Spleen (tissue), 11 donors: ENCODE results near the gene PIGW. TPM values are rescaled to one million over a fixed set of nuclear protein-coding genes. Genes with fewer than 3 reads are reported as not detected.
A peak's percentile ranks its signal among the peaks of the same experiment; 100 is the strongest.
"Not testable (repeated sequence)": the region's sequence is repeated elsewhere in the genome, so short reads cannot be mapped to it uniquely, and the experiment has no call there.

Experiments
- DNase-seq: peaks from one replicate; pipeline ENCODE4 v3.0.0-alpha.2; 2020
- H3K27ac ChIP-seq, 8 donors: fragments of 200-600 bp; sonication (generic) in 7 of 8; 1 replicate in 4 of 8; 2 replicates in 4 of 8; pipeline versions ENCODE4 v1.5.0 to v1.8.0; 2016 to 2021; ENCODE audit warnings: inconsistent platforms in 4 of 8, mild to moderate bottlenecking in 4 of 8, moderate library complexity in 1 of 8
- H3K27me3 ChIP-seq, 7 donors: fragments of 200-600 bp; sonication (generic) in 6 of 7; replicated peaks in 1 of 7; 1 replicate in 4 of 7; 2 replicates in 3 of 7; pipeline versions ENCODE4 v1.5.0 to v1.8.0; 2016 to 2021; ENCODE audit warnings: inconsistent platforms in 3 of 7, mild to moderate bottlenecking in 1 of 7
- H3K36me3 ChIP-seq, 6 donors: fragments of 200-600 bp; sonication (generic) in 5 of 6; 1 replicate in 4 of 6; 2 replicates in 2 of 6; pipeline versions ENCODE4 v1.5.0 to v1.8.0; 2016 to 2021; ENCODE audit warnings: inconsistent platforms in 2 of 6
- H3K4me1 ChIP-seq, 6 donors: fragments of 200-600 bp; sonication (generic) in 5 of 6; 1 replicate in 3 of 6; 2 replicates in 3 of 6; pipeline versions ENCODE4 v1.5.0 to v1.8.0; 2016 to 2021; ENCODE audit warnings: inconsistent platforms in 3 of 6
- H3K4me3 ChIP-seq, 8 donors: fragments of 200-600 bp; sonication (generic) in 7 of 8; 1 replicate in 4 of 8; 2 replicates in 4 of 8; pipeline versions ENCODE4 v1.5.0 to v1.8.0; 2016 to 2021; ENCODE audit warnings: inconsistent platforms in 4 of 8, mild to moderate bottlenecking in 4 of 8, moderate library complexity in 2 of 8
- H3K9me3 ChIP-seq, 8 donors: fragments of 200-600 bp; sonication (generic) in 7 of 8; 1 replicate in 4 of 8; 2 replicates in 4 of 8; pipeline versions ENCODE4 v1.5.0 to v1.8.0; 2016 to 2021; ENCODE audit warnings: inconsistent platforms in 4 of 8
- POLR2A ChIP-seq, 3 donors: fragments of 450-650 bp; IDR thresholded peaks; one replicate each; pipeline ENCODE4 v1.5.1; 2017; ENCODE audit warnings: antibody characterized with exemption in 3 of 3, mild to moderate bottlenecking in 1 of 3
- POLR2AphosphoS5 ChIP-seq, 3 donors: sonication (generic); formaldehyde crosslinking; IDR thresholded peaks; one replicate each; pipeline ENCODE4 v1.5.1; 2017; ENCODE audit warnings: antibody characterized with exemption in 3 of 3
- WGBS, 5 donors: extraction: QIAGEN DNeasy Blood & Tissue Kit in 3 of 5; methylation state at CpG; one replicate each; pipeline versions ENCODE4 v1.1.5 to v1.1.7; 2013 to 2018; 5-methylcytosine and 5-hydroxymethylcytosine counted together
- intact Hi-C: fragments of 100-400 bp; cut with DNase I; formaldehyde crosslinking; loops from one replicate; pipeline ENCODE4 v1.15.0; 2023; ENCODE audit warnings: low total_unique reads
- polyA plus RNA-seq, 3 donors: library from polyadenylated mRNA; stranded (reverse); fragments of 200-250 nt; gene quantifications; one replicate each; pipeline ENCODE4 v1.2.1, GENCODE V29; 2013
- total RNA-seq, 7 donors: library from RNA; depleted of rRNA in 3 of 7; stranded (reverse); fragments of >200 nt in 3 of 7; fragmentation: NEBNext Ultra II Directional in 4 of 7; extraction: Animal tissue kit (Norgen Biotek cat#: 25700) in 4 of 7; gene quantifications; one replicate each; pipeline versions ENCODE4 v1.1.0 to v1.2.1, GENCODE V29; 2016 to 2021
- TF ChIP-seq, protein P1 (sequence below), 11 experiments: fragments of 200-600 bp in 7 of 11; fragments of 450-650 bp in 4 of 11; sonication (generic) in 4 of 11; IDR thresholded peaks in 8 of 11; conservative IDR thresholded peaks in 3 of 11; 1 replicate in 7 of 11; 2 replicates in 4 of 11; pipeline versions ENCODE4 v1.4.0 to v1.8.0; 2016 to 2021; ENCODE audit warnings: antibody characterized with exemption in 11 of 11, inconsistent platforms in 4 of 11, mild to moderate bottlenecking in 1 of 11
- donor health status: healthy with polysubstance abuse.
- donor health status: DM: no; HTN: no; CAD: no; lungs with moderate emphysema.
- donor health status: DM: no; HTN: no; CAD: no.
- donor health status: Bipolar disorder and iron deficiency.
- donor health status: healthy.
- donor health status: DM: no; HTN: no; CAD: no.
- donor health status: DM: yes; HTN: yes; CAD: no.

Gene PIGW
- total and polyA plus RNA-seq, 10 donors = 3.3 to 7.7 (median 5.6) TPM

DNA sequence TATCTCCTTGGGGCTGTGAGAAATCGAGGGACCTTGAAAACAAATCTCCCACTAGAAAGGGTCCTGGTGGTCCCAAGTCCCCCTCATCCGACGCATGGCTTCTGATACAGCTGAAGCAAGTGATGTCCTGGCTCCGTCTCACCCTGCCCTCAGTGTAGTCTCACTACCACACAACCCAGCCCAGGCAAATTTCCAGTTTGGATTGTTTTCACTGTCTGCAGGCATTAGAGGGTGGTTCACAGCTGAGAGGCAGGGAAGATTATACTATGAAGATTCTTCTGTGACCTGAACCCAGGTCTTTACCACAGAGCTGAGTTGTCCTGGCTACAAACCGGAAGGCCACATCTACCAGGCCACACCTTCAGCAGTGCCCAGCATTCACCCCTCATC lies 30.6 kb upstream of the PIGW start:
- WGBS, 5 donors = 94 to 99% (median 97%) methylated on average over 5 of the region's 5 CpGs
- no peak for TF ChIP-seq POLR2A (IDR thresholded peaks at IDR 0.05)
- Histone ChIP-seq H3K4me1 (no peaks in the 10 kb centered on the region), H3K4me3 (no peak overlapping the region), H3K27me3 (no peaks in the 10 kb centered on the region), H3K9me3 (no peaks in the 10 kb centered on the region), H3K27ac (no peak overlapping the region), H3K36me3 (peaks cover 0 to 100% (median 48%) of the 10 kb centered on the region in 6 donors)
- DNase-seq = no peak
- intact Hi-C loops = no loop called here

DNA sequence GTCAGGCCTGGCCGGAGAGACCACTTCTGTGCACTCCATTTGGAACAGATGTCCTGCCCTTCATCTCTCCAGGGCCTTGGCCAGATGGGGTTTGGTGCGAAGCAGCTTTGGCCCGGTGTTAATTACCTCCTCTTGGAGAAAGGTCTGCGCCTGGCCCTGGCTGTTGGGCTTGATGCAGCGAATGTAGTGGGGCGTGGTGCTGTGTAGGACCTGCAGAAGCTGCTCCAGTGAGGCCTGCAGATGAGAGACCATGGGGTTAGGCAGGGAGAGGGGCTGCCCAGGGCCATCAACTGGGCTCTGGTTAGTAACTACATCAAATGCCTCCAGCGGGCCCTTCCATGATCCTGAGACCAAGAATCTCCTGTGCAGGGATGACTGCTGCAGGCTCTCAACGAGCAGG lies 29.6 kb upstream of the PIGW start:
- peaks cover 0 to 100% (median 48%) of the 10 kb centered on the region in 6 donors for H3K36me3 ChIP-seq

DNA sequence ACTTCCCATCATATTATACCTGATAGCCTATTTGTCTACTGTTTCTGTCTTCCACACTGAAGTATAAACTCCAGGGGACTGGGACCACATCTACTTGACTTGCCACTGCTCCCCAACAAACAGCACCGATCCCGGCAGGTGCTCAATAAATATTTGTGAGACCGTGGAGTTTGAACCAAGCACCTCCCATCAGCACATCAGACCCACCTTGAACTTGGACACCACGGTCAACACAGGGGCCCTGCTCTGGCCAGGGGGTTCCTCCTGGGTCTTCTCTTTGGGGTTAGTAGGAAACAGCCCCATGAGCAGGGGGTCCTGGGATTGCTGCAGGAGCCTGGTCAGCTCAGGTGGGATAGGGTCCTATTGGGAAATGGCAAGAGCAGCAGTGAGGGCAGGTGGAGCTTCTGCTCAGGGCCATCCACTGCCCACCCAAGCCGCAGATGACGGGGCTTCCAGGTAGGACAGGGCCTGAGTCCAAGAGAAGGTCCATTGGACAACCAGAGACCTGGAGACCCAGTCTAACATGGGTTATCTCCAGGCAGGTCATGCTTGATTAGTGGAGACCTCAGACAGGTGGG lies 28.4 kb upstream of the PIGW start:
- peaks cover 0 to 100% (median 51%) of the 10 kb centered on the region in 6 donors for H3K36me3 ChIP-seq
- TF ChIP-seq POLR2AphosphoS5 (IDR thresholded peaks at IDR 0.05) (no peak), POLR2A (IDR thresholded peaks at IDR 0.05) (no peak)
- TF ChIP-seq, protein P1, sequence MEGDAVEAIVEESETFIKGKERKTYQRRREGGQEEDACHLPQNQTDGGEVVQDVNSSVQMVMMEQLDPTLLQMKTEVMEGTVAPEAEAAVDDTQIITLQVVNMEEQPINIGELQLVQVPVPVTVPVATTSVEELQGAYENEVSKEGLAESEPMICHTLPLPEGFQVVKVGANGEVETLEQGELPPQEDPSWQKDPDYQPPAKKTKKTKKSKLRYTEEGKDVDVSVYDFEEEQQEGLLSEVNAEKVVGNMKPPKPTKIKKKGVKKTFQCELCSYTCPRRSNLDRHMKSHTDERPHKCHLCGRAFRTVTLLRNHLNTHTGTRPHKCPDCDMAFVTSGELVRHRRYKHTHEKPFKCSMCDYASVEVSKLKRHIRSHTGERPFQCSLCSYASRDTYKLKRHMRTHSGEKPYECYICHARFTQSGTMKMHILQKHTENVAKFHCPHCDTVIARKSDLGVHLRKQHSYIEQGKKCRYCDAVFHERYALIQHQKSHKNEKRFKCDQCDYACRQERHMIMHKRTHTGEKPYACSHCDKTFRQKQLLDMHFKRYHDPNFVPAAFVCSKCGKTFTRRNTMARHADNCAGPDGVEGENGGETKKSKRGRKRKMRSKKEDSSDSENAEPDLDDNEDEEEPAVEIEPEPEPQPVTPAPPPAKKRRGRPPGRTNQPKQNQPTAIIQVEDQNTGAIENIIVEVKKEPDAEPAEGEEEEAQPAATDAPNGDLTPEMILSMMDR (IDR thresholded peaks at IDR 0.05 in 8 of 11, conservative IDR thresholded peaks at IDR 0.05 in 3 of 11) = no peak
- DNase-seq = no peak
- no peaks in the 10 kb centered on the region for H3K27me3 ChIP-seq
- H3K4me3 ChIP-seq = no peak overlapping the region
- intact Hi-C loops = no loop called here
- 79 to 92% (median 86%) methylated on average over 6 of the region's 6 CpGs for WGBS, 5 donors
- H3K27ac ChIP-seq = no peak overlapping the region
- H3K9me3 ChIP-seq = no peaks in the 10 kb centered on the region
- no peaks in the 10 kb centered on the region for H3K4me1 ChIP-seq

More for the DNA sequence above, 29.6 kb upstream of the PIGW start:
- Histone ChIP-seq H3K27me3 (no peaks in the 10 kb centered on the region), H3K27ac (no peak overlapping the region), H3K9me3 (no peaks in the 10 kb centered on the region), H3K4me1 (no peaks in the 10 kb centered on the region), H3K4me3 (no peak overlapping the region)
- intact Hi-C loops = no loop called here
- TF ChIP-seq POLR2A (IDR thresholded peaks at IDR 0.05) = no peak
- TF ChIP-seq, protein P1 (IDR thresholded peaks at IDR 0.05 in 8 of 11, conservative IDR thresholded peaks at IDR 0.05 in 3 of 11) = no peak
- TF ChIP-seq POLR2AphosphoS5 (IDR thresholded peaks at IDR 0.05) = no peak
- DNase-seq = no peak
- 92 to 98% (median 96%) methylated on average over 8 of the region's 8 CpGs for WGBS, 5 donors

DNA sequence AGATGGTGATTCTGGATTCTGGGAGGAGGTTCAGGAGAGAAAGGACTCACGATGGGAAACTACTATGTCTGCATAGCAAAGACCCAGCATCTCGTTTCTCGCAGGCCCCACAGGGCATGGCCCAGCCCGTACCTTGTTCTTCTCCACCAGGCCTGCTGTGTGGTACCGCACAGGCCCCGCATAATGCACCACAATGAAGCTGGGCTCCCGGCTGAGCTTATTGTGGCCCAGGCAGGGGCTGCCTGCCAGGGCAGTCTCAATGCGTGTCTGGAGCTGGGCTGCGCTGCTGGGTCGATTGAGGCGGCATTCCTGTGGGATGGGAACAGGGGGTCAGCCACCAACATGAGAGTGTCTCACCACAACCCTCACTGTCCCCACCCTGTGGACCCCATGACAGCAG lies 28.0 kb upstream of the PIGW start:
- no peaks in the 10 kb centered on the region for H3K9me3 ChIP-seq
- no peak overlapping the region for H3K27ac ChIP-seq
- H3K4me1 ChIP-seq = no peaks in the 10 kb centered on the region
- TF ChIP-seq POLR2AphosphoS5 (IDR thresholded peaks at IDR 0.05) (peak in 1 of 3 donors; percentile 49), POLR2A (IDR thresholded peaks at IDR 0.05) (no peak)
- peaks cover 0 to 100% (median 52%) of the 10 kb centered on the region in 6 donors for H3K36me3 ChIP-seq
- H3K4me3 ChIP-seq = no peak overlapping the region
- H3K27me3 ChIP-seq = no peaks in the 10 kb centered on the region
- DNase-seq = no peak
- intact Hi-C loops = no loop called here
- WGBS, 5 donors = 91 to 98% (median 94%) methylated on average over 7 to 11 of the region's 11 CpGs

DNA sequence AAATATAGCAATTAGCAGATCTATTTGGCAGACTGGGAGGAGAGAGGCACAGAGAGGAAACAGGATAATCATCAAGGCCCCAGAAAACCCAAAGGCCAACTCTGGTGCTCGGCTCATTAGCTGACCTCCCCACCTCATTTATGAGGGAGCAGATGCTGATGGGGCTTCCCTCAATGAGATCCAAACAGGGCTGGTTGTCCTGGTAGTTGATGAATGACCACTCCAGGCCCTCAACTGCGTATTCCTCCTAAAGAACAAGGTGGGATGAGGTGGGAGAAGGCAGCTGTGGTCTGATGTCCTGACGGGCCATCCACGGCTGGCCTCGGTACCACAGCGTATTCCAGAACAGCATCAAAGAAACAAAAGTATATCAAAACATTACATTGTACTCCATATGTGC lies 27.5 kb upstream of the PIGW start:
- Histone ChIP-seq H3K4me1 (no peaks in the 10 kb centered on the region), H3K36me3 (peaks cover 0 to 97% (median 51%) of the 10 kb centered on the region in 6 donors), H3K4me3 (no peak overlapping the region), H3K9me3 (no peaks in the 10 kb centered on the region), H3K27ac (no peak overlapping the region), H3K27me3 (no peaks in the 10 kb centered on the region)
- 85 to 95% (median 94%) methylated on average over 6 of the region's 6 CpGs for WGBS, 5 donors
- TF ChIP-seq POLR2AphosphoS5 (IDR thresholded peaks at IDR 0.05) = no peak
- TF ChIP-seq, protein P1 (IDR thresholded peaks at IDR 0.05 in 8 of 11, conservative IDR thresholded peaks at IDR 0.05 in 3 of 11) = no peak
- TF ChIP-seq POLR2A (IDR thresholded peaks at IDR 0.05) = no peak
- DNase-seq = no peak
- intact Hi-C loops = no loop called here

DNA sequence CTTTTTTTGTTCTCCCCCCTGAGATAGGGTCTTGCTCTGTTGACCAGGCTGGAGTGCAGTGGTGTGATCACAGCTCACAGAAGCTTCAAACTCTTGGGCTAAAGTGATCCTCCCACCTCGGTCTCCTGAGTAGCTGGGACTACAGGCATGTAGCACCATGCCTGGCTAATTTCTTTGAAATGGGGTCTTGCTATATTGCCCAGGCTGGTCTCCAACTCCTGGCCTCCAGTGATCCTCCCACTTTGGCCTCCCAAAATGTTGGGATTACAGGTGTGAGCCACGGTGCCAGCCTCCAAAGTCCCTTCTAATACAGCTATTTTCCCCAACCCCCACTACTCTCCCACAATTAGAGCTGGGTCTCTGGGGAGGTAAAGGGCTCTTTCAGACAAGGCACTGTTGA lies 26.3 kb upstream of the PIGW start:
- H3K4me1 ChIP-seq, H3K9me3 ChIP-seq, DNase-seq, intact Hi-C loops, H3K27me3 ChIP-seq, H3K27ac ChIP-seq, H3K4me3 ChIP-seq: not testable (repeated sequence)
- 85 to 96% (median 93%) methylated on average over 2 of the region's 2 CpGs for WGBS, 5 donors
- H3K36me3 ChIP-seq = peaks cover 0 to 97% (median 50%) of the 10 kb centered on the region in 6 donors
